Nephron (organoid): ENCODE measurements around the gene SMC6.

ENCODE experiments used
- H3K27ac Mint-ChIP-seq, 3 experiments: 2 replicates each; pipeline ENCODE4 v1.8.0; 2020; ENCODE audit warnings: mixed read lengths in 3 of 3, mild to moderate bottlenecking in 2 of 3, moderate library complexity in 1 of 3
- H3K27me3 Mint-ChIP-seq: 2 replicates; pipeline ENCODE4 v1.8.0; 2021; ENCODE audit warnings: low read depth, mild to moderate bottlenecking, moderate library complexity, mixed read lengths
- H3K36me3 Mint-ChIP-seq: 2 replicates; pipeline ENCODE4 v1.8.0; 2020; ENCODE audit warnings: low read depth, mixed read lengths
- H3K4me1 Mint-ChIP-seq: 2 replicates; pipeline ENCODE4 v1.8.0; 2020; ENCODE audit warnings: mixed read lengths
- H3K4me3 Mint-ChIP-seq, 3 experiments: 2 replicates each; pipeline ENCODE4 v1.8.0; 2020; ENCODE audit warnings: mild to moderate bottlenecking in 3 of 3, mixed read lengths in 3 of 3, moderate library complexity in 2 of 3
- H3K9me3 Mint-ChIP-seq: 2 replicates; pipeline ENCODE4 v1.8.0; 2020; ENCODE audit warnings: mixed read lengths
- TF ChIP-seq, protein P1 (sequence below), 3 experiments: fragments of 200-600 bp; sonication (generic); IDR thresholded peaks; one replicate each; pipeline ENCODE4 v1.5.0; 2021; ENCODE audit warnings: antibody characterized with exemption in 3 of 3; ENCODE audit not compliant: unreplicated experiment in 3 of 3

The SMC6 gene

DNA sequence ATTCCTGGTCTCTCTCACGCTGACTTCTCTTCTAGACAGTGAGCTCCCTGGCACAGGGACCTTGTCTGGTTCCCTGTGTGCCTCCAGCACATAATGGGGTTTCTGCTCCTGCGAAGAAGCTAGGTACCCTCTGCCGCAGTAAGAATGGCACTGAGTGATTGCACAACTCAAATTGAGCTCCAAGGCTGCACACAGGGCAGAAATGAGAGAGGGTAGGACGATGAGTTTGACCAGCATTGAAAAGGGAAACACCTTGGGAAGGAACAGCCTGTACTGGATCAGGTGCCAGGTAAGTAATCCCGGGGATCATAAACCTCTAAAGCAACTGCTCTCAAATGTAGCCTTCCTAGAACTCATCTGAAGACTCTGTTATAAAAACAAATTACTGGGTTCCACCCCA lies 41.7 kb upstream of the SMC6 start:
- Mint-ChIP-seq H3K4me1 (peaks cover 60% of the 10 kb centered on the region), H3K4me3 (peak overlapping the region in 1 of 3 experiments; percentile 55), H3K36me3 (no peaks in the 10 kb centered on the region), H3K9me3 (no peaks in the 10 kb centered on the region), H3K27me3 (no peaks in the 10 kb centered on the region), H3K27ac (peak overlapping the region; percentile 2 to 77 (median 26))
- TF ChIP-seq, protein P1, sequence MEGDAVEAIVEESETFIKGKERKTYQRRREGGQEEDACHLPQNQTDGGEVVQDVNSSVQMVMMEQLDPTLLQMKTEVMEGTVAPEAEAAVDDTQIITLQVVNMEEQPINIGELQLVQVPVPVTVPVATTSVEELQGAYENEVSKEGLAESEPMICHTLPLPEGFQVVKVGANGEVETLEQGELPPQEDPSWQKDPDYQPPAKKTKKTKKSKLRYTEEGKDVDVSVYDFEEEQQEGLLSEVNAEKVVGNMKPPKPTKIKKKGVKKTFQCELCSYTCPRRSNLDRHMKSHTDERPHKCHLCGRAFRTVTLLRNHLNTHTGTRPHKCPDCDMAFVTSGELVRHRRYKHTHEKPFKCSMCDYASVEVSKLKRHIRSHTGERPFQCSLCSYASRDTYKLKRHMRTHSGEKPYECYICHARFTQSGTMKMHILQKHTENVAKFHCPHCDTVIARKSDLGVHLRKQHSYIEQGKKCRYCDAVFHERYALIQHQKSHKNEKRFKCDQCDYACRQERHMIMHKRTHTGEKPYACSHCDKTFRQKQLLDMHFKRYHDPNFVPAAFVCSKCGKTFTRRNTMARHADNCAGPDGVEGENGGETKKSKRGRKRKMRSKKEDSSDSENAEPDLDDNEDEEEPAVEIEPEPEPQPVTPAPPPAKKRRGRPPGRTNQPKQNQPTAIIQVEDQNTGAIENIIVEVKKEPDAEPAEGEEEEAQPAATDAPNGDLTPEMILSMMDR (IDR thresholded peaks at IDR 0.05; ENCODE audit: unreplicated experiment in 3 of 3) = no peak

DNA sequence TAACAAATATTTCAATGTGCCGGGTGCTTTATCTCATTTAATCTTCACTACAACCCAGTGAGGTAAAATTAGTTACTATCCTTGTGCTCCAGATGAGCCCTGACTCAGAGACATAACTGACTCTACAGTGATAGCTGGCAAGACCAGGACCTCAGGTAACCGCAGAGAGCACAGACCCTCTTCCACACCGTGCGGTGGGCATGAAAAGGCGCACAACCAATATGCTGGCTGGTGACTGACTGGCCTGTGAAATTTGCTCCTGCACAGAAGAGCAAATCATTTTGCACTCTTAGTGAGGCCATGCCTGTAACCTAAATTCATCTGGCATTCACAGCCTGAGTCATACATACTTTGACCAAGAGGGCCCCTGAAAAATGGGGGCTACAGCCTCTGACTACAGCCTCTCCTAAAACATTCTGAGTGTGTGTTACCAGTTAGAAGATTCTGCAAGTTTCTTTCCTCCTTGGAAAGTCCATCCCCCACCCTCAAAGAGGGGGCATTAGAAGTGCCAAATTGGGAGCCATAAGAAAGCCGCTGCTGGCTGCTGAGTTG lies 40.3 kb upstream of the SMC6 start:
- Mint-ChIP-seq H3K4me1 (peaks cover 57% of the 10 kb centered on the region), H3K27ac (peak overlapping the region; percentile 57 to 89 (median 77)), H3K9me3 (no peaks in the 10 kb centered on the region), H3K36me3 (no peaks in the 10 kb centered on the region), H3K27me3 (no peaks in the 10 kb centered on the region), H3K4me3 (peak overlapping the region in 2 of 3 experiments; percentile 9 to 12)
- TF ChIP-seq, protein P1 (IDR thresholded peaks at IDR 0.05; ENCODE audit: unreplicated experiment in 3 of 3) = no peak

DNA sequence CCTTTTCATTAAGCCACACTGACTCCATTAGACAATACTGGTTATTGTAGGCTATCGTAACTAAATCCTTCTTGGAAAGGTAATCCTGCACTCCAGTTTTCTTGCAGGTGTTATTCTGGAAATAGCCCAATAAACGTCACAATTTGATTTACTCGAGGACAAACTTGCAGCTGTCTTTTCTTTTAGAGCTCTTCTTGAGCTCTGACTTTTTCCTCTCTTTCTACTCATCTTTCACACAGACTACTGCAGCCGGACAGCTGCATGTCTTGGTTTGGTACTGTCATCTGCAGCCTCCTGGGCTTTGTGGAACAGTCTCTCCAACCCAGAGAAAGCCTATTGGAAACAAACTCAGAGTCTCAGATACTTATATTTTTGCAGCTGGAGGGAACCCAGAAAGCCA lies 39.7 kb upstream of the SMC6 start:
- H3K4me1 Mint-ChIP-seq = peaks cover 61% of the 10 kb centered on the region
- TF ChIP-seq, protein P1 (IDR thresholded peaks at IDR 0.05; ENCODE audit: unreplicated experiment in 3 of 3) = no peak
- H3K4me3 Mint-ChIP-seq = peak overlapping the region in 1 of 3 experiments; percentile 9
- H3K9me3 Mint-ChIP-seq = no peaks in the 10 kb centered on the region
- H3K36me3 Mint-ChIP-seq = no peaks in the 10 kb centered on the region
- peak overlapping the region; percentile 57 to 89 (median 77) for H3K27ac Mint-ChIP-seq
- no peaks in the 10 kb centered on the region for H3K27me3 Mint-ChIP-seq

DNA sequence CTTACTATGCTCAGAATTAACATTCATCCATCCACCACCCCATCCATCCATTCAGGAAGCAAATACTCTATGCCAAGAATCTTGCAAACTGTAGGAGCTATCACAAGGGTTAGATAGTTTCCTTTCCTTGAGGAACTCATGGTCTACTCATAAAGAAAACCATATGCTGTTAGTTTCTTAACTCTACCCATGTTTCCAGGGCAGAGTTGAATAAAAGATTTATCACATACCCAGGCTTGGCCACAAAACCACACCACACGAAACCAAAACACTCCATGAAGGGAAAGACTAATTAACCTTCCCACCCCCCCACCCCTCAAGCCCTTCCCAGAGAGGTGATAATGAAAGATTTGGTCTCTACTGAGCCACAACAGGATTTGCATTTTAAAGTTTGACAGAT lies 38.9 kb upstream of the SMC6 start:
- H3K36me3 Mint-ChIP-seq = no peaks in the 10 kb centered on the region
- H3K9me3 Mint-ChIP-seq = no peaks in the 10 kb centered on the region
- peak overlapping the region in 1 of 3 experiments; percentile 7 for H3K4me3 Mint-ChIP-seq
- peak overlapping the region; percentile 77 to 89 (median 83) for H3K27ac Mint-ChIP-seq
- H3K27me3 Mint-ChIP-seq = no peaks in the 10 kb centered on the region
- peaks cover 58% of the 10 kb centered on the region for H3K4me1 Mint-ChIP-seq
- TF ChIP-seq, protein P1 (IDR thresholded peaks at IDR 0.05; ENCODE audit: unreplicated experiment in 3 of 3) = no peak

DNA sequence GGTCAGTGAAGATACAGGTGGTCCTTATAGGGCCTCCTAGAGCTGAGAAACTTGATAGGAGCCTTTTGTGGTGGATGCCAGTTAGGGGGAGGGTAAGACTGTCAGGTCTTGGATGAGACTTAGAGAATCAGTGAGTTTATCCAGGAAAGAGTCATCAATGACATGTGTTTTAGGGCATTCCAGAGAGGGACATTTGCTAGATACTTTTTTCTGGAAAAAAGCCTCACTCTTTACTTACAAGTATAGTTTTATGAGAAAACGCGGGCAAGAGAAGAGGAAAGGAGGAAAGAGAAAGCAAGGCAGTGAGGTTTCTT lies 38.2 kb upstream of the SMC6 start:
- no peaks in the 10 kb centered on the region for H3K27me3 Mint-ChIP-seq

More for the DNA sequence above, 38.2 kb upstream of the SMC6 start:
- Mint-ChIP-seq H3K36me3 (no peaks in the 10 kb centered on the region), H3K27ac (peak overlapping the region; percentile 20 to 83 (median 77)), H3K4me1 (peaks cover 56% of the 10 kb centered on the region), H3K4me3 (peak overlapping the region in 2 of 3 experiments; percentile 8 to 15), H3K9me3 (no peaks in the 10 kb centered on the region)
- TF ChIP-seq, protein P1 (IDR thresholded peaks at IDR 0.05; ENCODE audit: unreplicated experiment in 3 of 3) = no peak
